ENCODE measurements around the gene ATL3. TPM values are rescaled to one million over a fixed set of nuclear protein-coding genes. Genes with fewer than 3 reads are reported as not detected.

ATL3 gene
- total and polyA plus RNA-seq, 2 experiments from 2014 or later: 3.1 to 3.8 TPM

GRCh38 chr11:63599211-63600122 lies 71.7 kb downstream of the ATL3 start:
- H3K27ac ChIP-seq: no peak overlapping the region
- H3K27me3 ChIP-seq: no peaks in the 10 kb centered on the region
- TF ChIP-seq CTCF (IDR thresholded peaks at IDR 0.05; ENCODE audit: low read depth, low read length): no peak
- no peaks in the 10 kb centered on the region for H3K9me3 ChIP-seq (ENCODE audit: low read depth)
- peaks cover 5% of the 10 kb centered on the region for H3K4me1 ChIP-seq (ENCODE audit: low read depth)
- DNase-seq (ENCODE audit: low read depth in 1 of 2, low spot score in 1 of 2): peak in 1 of 2 donors; percentile 59
- no peak overlapping the region for H3K4me3 ChIP-seq
- no peaks in the 10 kb centered on the region for H3K36me3 ChIP-seq

GRCh38 chr11:63598556-63598955 lies 72.6 kb downstream of the ATL3 start:
- H3K9me3 ChIP-seq (ENCODE audit: low read depth): no peaks in the 10 kb centered on the region
- no peaks in the 10 kb centered on the region for H3K27me3 ChIP-seq
- no peak overlapping the region for H3K27ac ChIP-seq
- no peaks in the 10 kb centered on the region for H3K36me3 ChIP-seq
- no peak overlapping the region for H3K4me3 ChIP-seq
- TF ChIP-seq CTCF (IDR thresholded peaks at IDR 0.05; ENCODE audit: low read depth, low read length): no peak
- DNase-seq (ENCODE audit: low read depth in 1 of 2, low spot score in 1 of 2): no peak
- H3K4me1 ChIP-seq (ENCODE audit: low read depth): peaks cover 5% of the 10 kb centered on the region

GRCh38 chr11:63595296-63595695 lies 75.9 kb downstream of the ATL3 start:
- Histone ChIP-seq H3K9me3 (ENCODE audit: low read depth) (no peaks in the 10 kb centered on the region), H3K27ac (no peak overlapping the region), H3K4me3 (no peak overlapping the region), H3K36me3 (no peaks in the 10 kb centered on the region), H3K4me1 (ENCODE audit: low read depth) (no peaks in the 10 kb centered on the region), H3K27me3 (no peaks in the 10 kb centered on the region)
- no peak for TF ChIP-seq CTCF (IDR thresholded peaks at IDR 0.05; ENCODE audit: low read depth, low read length)
- no peak for DNase-seq (ENCODE audit: low read depth in 1 of 2, low spot score in 1 of 2)

- Histone ChIP-seq H3K4me3 (no peak overlapping the region), H3K4me1 (ENCODE audit: low read depth) (no peaks in the 10 kb centered on the region), H3K36me3 (no peaks in the 10 kb centered on the region), H3K27ac (no peak overlapping the region), H3K27me3 (no peaks in the 10 kb centered on the region), H3K9me3 (ENCODE audit: low read depth) (no peaks in the 10 kb centered on the region)
- TF ChIP-seq CTCF (IDR thresholded peaks at IDR 0.05; ENCODE audit: low read depth, low read length): peak; percentile 71
- peak in 1 of 2 donors; percentile 59 for DNase-seq (ENCODE audit: low read depth in 1 of 2, low spot score in 1 of 2)
Measured at GRCh38 chr11:63592975-63593395, 78.2 kb downstream of the ATL3 start.

GRCh38 chr11:63590024-63590788 lies 81.0 kb downstream of the ATL3 start:
- Histone ChIP-seq H3K27me3 (no peaks in the 10 kb centered on the region), H3K27ac (no peak overlapping the region), H3K4me3 (no peak overlapping the region), H3K4me1 (ENCODE audit: low read depth) (no peaks in the 10 kb centered on the region), H3K36me3 (no peaks in the 10 kb centered on the region), H3K9me3 (ENCODE audit: low read depth) (no peaks in the 10 kb centered on the region)
- no peak for DNase-seq (ENCODE audit: low read depth in 1 of 2, low spot score in 1 of 2)
- TF ChIP-seq CTCF (IDR thresholded peaks at IDR 0.05; ENCODE audit: low read depth, low read length): no peak
